Endodermal cell (in vitro differentiated cells): Measurements from ENCODE around the gene FXYD3. TPM values are rescaled to one million over a fixed set of nuclear protein-coding genes. Genes with fewer than 3 reads are reported as not detected.

Experiments
- DNase-seq: peaks from one replicate; pipeline ENCODE4 v3.0.0-alpha.2; 2017
- H3K27ac ChIP-seq: 2 replicates; pipeline ENCODE4 v1.5.1; 2013; ENCODE audit warnings: mild to moderate bottlenecking, low read depth, low read length, moderate library complexity
- H3K27me3 ChIP-seq: 2 replicates; pipeline ENCODE4 v1.6.1; 2013; ENCODE audit warnings: mild to moderate bottlenecking, low read length, moderate library complexity; ENCODE audit not compliant: insufficient read depth, control insufficient read depth, poor library complexity, severe bottlenecking
- H3K36me3 ChIP-seq: 2 replicates; pipeline ENCODE4 v1.7.0; 2013; ENCODE audit warnings: mild to moderate bottlenecking, low read length, moderate library complexity; ENCODE audit not compliant: control insufficient read depth, insufficient read depth
- H3K4me1 ChIP-seq: one replicate; pipeline ENCODE4 v1.7.0; 2013; ENCODE audit warnings: low read length; ENCODE audit not compliant: control insufficient read depth, insufficient read depth
- H3K4me3 ChIP-seq: 2 replicates; pipeline ENCODE4 v1.5.1; 2013; ENCODE audit warnings: mild to moderate bottlenecking, low read length, moderate library complexity
- H3K9ac ChIP-seq: 2 replicates; pipeline ENCODE4 v1.6.1; 2013; ENCODE audit warnings: mild to moderate bottlenecking, low read length, moderate library complexity; ENCODE audit not compliant: poor library complexity, severe bottlenecking; ENCODE audit errors: extremely low read depth
- H3K9me3 ChIP-seq: 2 replicates; pipeline ENCODE4 v1.6.1; 2013; ENCODE audit warnings: mild to moderate bottlenecking, low read length, moderate library complexity; ENCODE audit not compliant: control insufficient read depth
- H3K27ac Mint-ChIP-seq: 2 replicates; pipeline ENCODE4 v1.8.0; 2020; ENCODE audit warnings: mixed read lengths
- H3K27me3 Mint-ChIP-seq: 2 replicates; pipeline ENCODE4 v1.8.0; 2021; ENCODE audit warnings: mild to moderate bottlenecking, mixed read lengths; ENCODE audit not compliant: insufficient read depth
- H3K36me3 Mint-ChIP-seq: 2 replicates; pipeline ENCODE4 v1.8.0; 2020; ENCODE audit warnings: low read depth, mixed read lengths
- H3K4me1 Mint-ChIP-seq: 2 replicates; pipeline ENCODE4 v1.8.0; 2020; ENCODE audit warnings: mixed read lengths
- H3K4me3 Mint-ChIP-seq: 2 replicates; pipeline ENCODE4 v1.8.0; 2020; ENCODE audit warnings: mild to moderate bottlenecking, moderate library complexity, mixed read lengths
- H3K9me3 Mint-ChIP-seq: 2 replicates; pipeline ENCODE4 v1.8.0; 2020; ENCODE audit warnings: mild to moderate bottlenecking, mixed read lengths
- CTCF ChIP-seq: fragments of 200-600 bp; sonication (generic); conservative IDR thresholded peaks from 2 replicates; pipeline ENCODE4 v1.5.0; 2021; ENCODE audit warnings: antibody characterized with exemption, mild to moderate bottlenecking
- WGBS, 2 experiments: methylation state at CpG; one replicate each; pipeline versions ENCODE4 v1.1.5 to v1.1.7; 2013; ENCODE audit warnings: missing lambda C conversion rate in 2 of 2, mixed read lengths in 1 of 2; ENCODE audit not compliant: insufficient coverage in 1 of 2, insufficient read length in 1 of 2; 5-methylcytosine and 5-hydroxymethylcytosine counted together
- total RNA-seq, 2 donors: library from RNA; stranded (reverse); fragmentation: NEBNext Ultra II Directional in 1 of 2; extraction: Animal tissue kit (Norgen Biotek cat#: 25700) in 1 of 2; gene quantifications; 2 replicates in 1 of 2; 3 replicates in 1 of 2; pipeline ENCODE4 v1.2.1, GENCODE V29; 2021

FXYD3 gene
- total RNA-seq, 2 donors from 2014 or later = not detected

DNA sequence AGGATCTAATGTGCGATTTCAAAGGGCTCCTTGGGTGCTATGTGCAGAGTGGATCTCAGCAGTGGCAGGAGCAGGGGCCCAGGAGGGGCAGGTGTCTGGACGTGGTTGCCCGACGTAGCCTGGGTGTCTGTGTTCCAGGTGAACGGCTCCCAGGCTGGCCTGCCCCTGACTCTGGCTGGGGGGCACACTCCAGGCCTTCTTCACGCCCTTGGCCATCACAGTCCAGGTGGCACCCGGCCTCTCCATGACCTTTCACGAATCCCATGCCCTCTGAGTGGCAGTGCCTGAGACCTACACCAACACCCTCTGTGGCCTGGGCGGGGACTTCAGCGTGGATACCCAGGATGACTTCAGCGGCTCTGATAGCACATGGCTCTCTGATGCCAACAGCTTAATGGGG is 11.3 kb upstream of the FXYD3 start:
- no peaks in the 10 kb centered on the region for H3K27me3 ChIP-seq
- no peak overlapping the region for H3K27ac Mint-ChIP-seq
- no peak for TF ChIP-seq CTCF
- H3K4me1 Mint-ChIP-seq = no peaks in the 10 kb centered on the region
- H3K9ac ChIP-seq = no peak overlapping the region
- H3K27me3 Mint-ChIP-seq = no peaks in the 10 kb centered on the region
- no peak overlapping the region for H3K4me3 ChIP-seq
- no peaks in the 10 kb centered on the region for H3K9me3 ChIP-seq
- no peaks in the 10 kb centered on the region for H3K36me3 ChIP-seq
- no peak for DNase-seq
- H3K4me1 ChIP-seq = no peaks in the 10 kb centered on the region
- 92 to 95% methylated on average over 8 to 11 of the region's 11 CpGs for WGBS, 2 experiments
- H3K9me3 Mint-ChIP-seq = peaks cover 3% of the 10 kb centered on the region
- H3K27ac ChIP-seq = no peak overlapping the region
- no peak overlapping the region for H3K4me3 Mint-ChIP-seq
- H3K36me3 Mint-ChIP-seq = no peaks in the 10 kb centered on the region

DNA sequence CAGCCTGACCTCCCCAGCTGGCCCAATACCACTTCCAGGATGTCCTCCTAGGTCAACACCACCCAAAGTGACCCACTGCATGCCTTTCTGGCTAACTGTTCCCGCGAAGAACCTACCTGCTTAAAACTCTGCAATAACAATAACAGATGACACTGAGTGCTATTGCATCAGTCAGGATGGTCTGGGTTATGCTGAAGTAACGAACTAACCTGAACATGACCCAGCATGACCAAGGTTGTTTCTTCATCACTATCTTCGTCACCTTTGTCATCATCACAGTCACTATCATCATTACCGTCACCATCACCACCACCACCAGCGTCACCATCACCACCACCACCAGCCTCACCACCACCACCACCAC is 10.6 kb upstream of the FXYD3 start:
- Mint-ChIP-seq H3K27ac (no peak overlapping the region), H3K4me3 (no peak overlapping the region), H3K4me1 (no peaks in the 10 kb centered on the region), H3K9me3 (peaks cover 3% of the 10 kb centered on the region), H3K27me3 (no peaks in the 10 kb centered on the region), H3K36me3 (no peaks in the 10 kb centered on the region)
- 91 to 100% methylated on average over 2 to 6 of the region's 6 CpGs for WGBS, 2 experiments
- DNase-seq = no peak
- Histone ChIP-seq H3K4me3 (no peak overlapping the region), H3K4me1 (no peaks in the 10 kb centered on the region), H3K9ac (no peak overlapping the region), H3K27me3 (no peaks in the 10 kb centered on the region), H3K9me3 (no peaks in the 10 kb centered on the region), H3K27ac (no peak overlapping the region), H3K36me3 (no peaks in the 10 kb centered on the region)
- TF ChIP-seq CTCF = no peak

DNA sequence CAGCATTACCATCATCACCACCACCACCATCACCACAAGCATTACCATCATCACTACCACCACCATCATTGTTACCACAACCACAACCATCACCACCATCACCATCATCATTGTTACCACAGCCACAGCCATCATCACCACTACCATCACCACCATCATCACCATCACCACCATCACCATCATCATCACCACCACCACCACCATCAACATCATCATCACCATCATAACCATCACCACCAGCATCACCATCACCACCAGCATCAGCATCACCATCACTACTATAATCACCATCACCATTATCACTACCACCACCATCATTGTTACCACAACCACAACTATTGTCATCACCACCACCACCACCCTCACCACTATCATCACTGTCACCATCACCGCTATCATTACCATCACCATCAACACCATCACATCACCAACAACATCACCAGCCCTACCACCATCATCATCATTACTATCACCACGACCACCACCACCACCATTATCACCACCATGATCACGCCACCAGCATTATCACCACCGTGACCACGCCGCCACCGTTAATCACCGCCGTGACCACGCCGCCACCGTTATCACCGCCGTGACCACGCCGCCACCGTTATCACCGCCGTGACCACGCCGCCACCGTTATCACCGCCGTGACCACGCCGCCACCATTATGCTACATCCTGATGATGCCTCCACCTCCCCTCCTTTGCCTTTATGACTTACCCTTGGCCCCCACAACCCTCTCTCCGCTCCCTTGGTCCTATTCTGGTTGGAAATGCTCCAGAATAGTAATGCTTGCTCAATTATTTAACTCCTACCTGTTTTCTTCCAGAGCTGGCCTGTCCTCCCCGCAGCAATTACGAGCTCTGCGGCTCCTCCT is 10.0 kb upstream of the FXYD3 start:
- no peaks in the 10 kb centered on the region for H3K4me1 ChIP-seq
- Mint-ChIP-seq H3K4me3 (no peak overlapping the region), H3K27ac (no peak overlapping the region), H3K27me3 (no peaks in the 10 kb centered on the region), H3K9me3 (peaks cover 3% of the 10 kb centered on the region), H3K36me3 (no peaks in the 10 kb centered on the region), H3K4me1 (no peaks in the 10 kb centered on the region)
- H3K9me3 ChIP-seq = no peaks in the 10 kb centered on the region
- H3K27ac ChIP-seq = no peak overlapping the region
- no peaks in the 10 kb centered on the region for H3K36me3 ChIP-seq
- no peaks in the 10 kb centered on the region for H3K27me3 ChIP-seq
- WGBS, 2 experiments = 92 to 96% methylated on average over 18 to 30 of the region's 30 CpGs
- H3K4me3 ChIP-seq = no peak overlapping the region
- TF ChIP-seq CTCF = no peak
- H3K9ac ChIP-seq = no peak overlapping the region
- DNase-seq = no peak
